H1 (cell line): ENCODE results near the gene RPL18A. TPM values are rescaled to one million over a fixed set of nuclear protein-coding genes. Genes with fewer than 3 reads are reported as not detected.

ENCODE experiments used
- ASH2L ChIP-seq: fragments of 200-600, 300-600 bp; sonication (generic); IDR thresholded peaks from one replicate; pipeline ENCODE4 v1.7.1; 2017; ENCODE audit warnings: low read length
- ATF3 ChIP-seq: IDR thresholded peaks from 2 replicates; pipeline ENCODE4 v1.6.1; 2011; ENCODE audit warnings: low read depth, mild to moderate bottlenecking, low read length; ENCODE audit not compliant: insufficient read depth
- E2F6 ChIP-seq: IDR thresholded peaks from 2 replicates; pipeline ENCODE4 v1.6.1; 2012; ENCODE audit warnings: inconsistent platforms
- EGR1 ChIP-seq: IDR thresholded peaks from 2 replicates; pipeline ENCODE4 v1.6.1; 2011; ENCODE audit warnings: low read depth, low read length, borderline replicate concordance
- EP300 ChIP-seq, 2 experiments: IDR thresholded peaks; 1 replicate in 1 of 2; 2 replicates in 1 of 2; pipeline ENCODE4 v1.6.1; 2011 to 2012; ENCODE audit warnings: low read depth in 2 of 2, low read length in 2 of 2, mild to moderate bottlenecking in 2 of 2, borderline replicate concordance in 1 of 2, inconsistent platforms in 1 of 2, moderate library complexity in 1 of 2
- HDAC2 ChIP-seq, 2 experiments: fragments of 300-600 bp in 1 of 2; sonication (generic) in 1 of 2; IDR thresholded peaks; 2 replicates each; pipeline ENCODE4 v1.6.1; 2011 to 2012; ENCODE audit warnings: low read depth in 2 of 2, low read length in 2 of 2, mild to moderate bottlenecking in 2 of 2, moderate library complexity in 2 of 2, borderline replicate concordance in 1 of 2, inconsistent platforms in 1 of 2
- JUN ChIP-seq: IDR thresholded peaks from 2 replicates; pipeline ENCODE4 v1.6.1; 2011; ENCODE audit warnings: low read depth, mild to moderate bottlenecking, improper control_type of control experiment, low read length
- KDM1A ChIP-seq: fragments of 200-600, 300-600 bp; sonication (generic); IDR thresholded peaks from 2 replicates; pipeline ENCODE4 v1.7.1; 2016; ENCODE audit warnings: mild to moderate bottlenecking, low read length, borderline replicate concordance
- KDM4A ChIP-seq: IDR thresholded peaks from one replicate; pipeline ENCODE4 v1.7.1; 2012; ENCODE audit warnings: low read depth, mild to moderate bottlenecking, moderate library complexity, low read length, inconsistent platforms; ENCODE audit not compliant: severe bottlenecking
- PHF8 ChIP-seq: fragments of 200-600 bp; sonication (generic); conservative IDR thresholded peaks from 2 replicates; pipeline ENCODE4 v1.7.1; 2012; ENCODE audit warnings: low read depth, mild to moderate bottlenecking, inconsistent platforms, low read length, moderate library complexity
- POU5F1 ChIP-seq: IDR thresholded peaks from 2 replicates; pipeline ENCODE4 v1.6.1; 2011; ENCODE audit warnings: low read depth, mild to moderate bottlenecking, low read length, moderate library complexity
- RBBP5 ChIP-seq: IDR thresholded peaks from 2 replicates; pipeline ENCODE4 v1.7.1; 2012; ENCODE audit warnings: low read depth, mild to moderate bottlenecking, inconsistent platforms, low read length, moderate library complexity, borderline replicate concordance
- RNF2 ChIP-seq: fragments of 200-900, 300-1000 bp; sonication (generic); IDR thresholded peaks from 2 replicates; pipeline ENCODE4 v1.7.1; 2016; ENCODE audit warnings: borderline replicate concordance, low read depth, mild to moderate bottlenecking, antibody characterized with exemption, low read length; ENCODE audit not compliant: poor library complexity, severe bottlenecking; ENCODE audit errors: missing control alignments
- SIN3A ChIP-seq, 2 experiments: IDR thresholded peaks in 1 of 2; conservative IDR thresholded peaks in 1 of 2; 2 replicates each; pipeline ENCODE4 v1.6.1; 2011 to 2012; ENCODE audit warnings: low read length in 2 of 2, improper control_type of control experiment in 1 of 2, low read depth in 1 of 2, mild to moderate bottlenecking in 1 of 2
- SIX5 ChIP-seq: IDR thresholded peaks from 2 replicates; pipeline ENCODE4 v1.6.1; 2011; ENCODE audit warnings: mild to moderate bottlenecking, low read depth, low read length
- TAF1 ChIP-seq: IDR thresholded peaks from 2 replicates; pipeline ENCODE4 v1.6.1; 2011; ENCODE audit warnings: mild to moderate bottlenecking, low read depth, low read length
- TBP ChIP-seq: IDR thresholded peaks from 2 replicates; pipeline ENCODE4 v1.6.1; 2011; ENCODE audit warnings: low read depth, low read length, improper control_type of control experiment
- TCF12 ChIP-seq: IDR thresholded peaks from 2 replicates; pipeline ENCODE4 v1.6.1; 2011; ENCODE audit warnings: low read depth, mild to moderate bottlenecking, low read length
- YY1 ChIP-seq: IDR thresholded peaks from 2 replicates; pipeline ENCODE4 v1.6.1; 2011; ENCODE audit warnings: low read depth, mild to moderate bottlenecking, low read length
- polyA plus RNA-seq, 7 experiments: library from polyadenylated mRNA; depleted of rRNA in 3 of 7; stranded (reverse) in 5 of 7; unstranded in 2 of 7; fragments of >200 nt in 5 of 7; fragments of 200-250 nt in 2 of 7; gene quantifications; 1 replicate in 5 of 7; 2 replicates in 1 of 7; 4 replicates in 1 of 7; pipeline versions ENCODE4 v1.2.1 to v1.2.3, GENCODE V29; 2011 to 2013; ENCODE audit warnings: missing spikeins in 2 of 7, mixed read lengths in 2 of 7
- total RNA-seq: library from RNA; stranded (reverse); fragmentation: NEBNext Ultra II Directional; extraction: Animal tissue kit (Norgen Biotek cat#: 25700); gene quantifications from 2 replicates; pipeline ENCODE4 v1.2.1, GENCODE V29; 2021

RPL18A gene
- total and polyA plus RNA-seq, 2 of the 8 experiments (the other 6 are each of a cell fraction or from before 2014, with no cell fraction given): 2,749 to 3,938 TPM

- TF ChIP-seq KDM1A: peak; percentile 99
- peak in 1 of 2 experiments; percentile 97; a peak in 2 of 4 replicates for TF ChIP-seq HDAC2 (IDR thresholded peaks at IDR 0.05; ENCODE audit: borderline replicate concordance in 1 of 2, low read depth in 2 of 2, low read length in 2 of 2)
- 0 out of 2 replicates have a peak, but pooled peaks have one; percentile 5 for TF ChIP-seq TCF12
- TF ChIP-seq EGR1: no peak
- TF ChIP-seq JUN: no peak
- TF ChIP-seq SIN3A (conservative IDR thresholded peaks at IDR 0.05 in 1 of 2, IDR thresholded peaks at IDR 0.05 in 1 of 2; ENCODE audit: low read depth in 1 of 2, low read length in 2 of 2): no peak
- TF ChIP-seq RNF2: no peak
- 0 out of 2 replicates have a peak, but pooled peaks have one; percentile 29 for TF ChIP-seq YY1
- peak; percentile 54 for TF ChIP-seq KDM4A
- TF ChIP-seq RBBP5: 0 out of 2 replicates have a peak, but pooled peaks have one; percentile 44
- TF ChIP-seq ASH2L: peak; percentile 82
- TF ChIP-seq ATF3: no peak
- no peak for TF ChIP-seq TAF1
- peak; percentile 68 for TF ChIP-seq PHF8
- no peak for TF ChIP-seq SIX5
- TF ChIP-seq EP300 (IDR thresholded peaks at IDR 0.05; ENCODE audit: borderline replicate concordance in 1 of 2, low read depth in 2 of 2, low read length in 2 of 2): 0 out of 3 replicates have a peak, but pooled peaks of 1 of the 2 experiments have one; percentile 15
- 0 out of 2 replicates have a peak, but pooled peaks have one; percentile 38 for TF ChIP-seq E2F6
- peak; percentile 19 for TF ChIP-seq TBP
- no peak for TF ChIP-seq POU5F1
- TF ChIP-seq, all 59 proteins: peak for 17
Measured at GRCh38 chr19:17829855-17830566, 29.7 kb upstream of the RPL18A start (continued).
